PC-9 (cell line): ENCODE results near the gene KEL.

ENCODE experiments used
- EZH2 ChIP-seq: fragments of 200-600 bp; sonication (generic); IDR thresholded peaks from 2 replicates; pipeline ENCODE4 v1.8.0; 2017; ENCODE audit warnings: antibody characterized with exemption, low read depth
- TF ChIP-seq, protein P1 (sequence below): fragments of 200-600 bp; sonication (generic); conservative IDR thresholded peaks from 2 replicates; pipeline ENCODE4 v1.6.1; 2017; ENCODE audit warnings: mixed run types, antibody characterized with exemption, mild to moderate bottlenecking, moderate library complexity

DNA sequence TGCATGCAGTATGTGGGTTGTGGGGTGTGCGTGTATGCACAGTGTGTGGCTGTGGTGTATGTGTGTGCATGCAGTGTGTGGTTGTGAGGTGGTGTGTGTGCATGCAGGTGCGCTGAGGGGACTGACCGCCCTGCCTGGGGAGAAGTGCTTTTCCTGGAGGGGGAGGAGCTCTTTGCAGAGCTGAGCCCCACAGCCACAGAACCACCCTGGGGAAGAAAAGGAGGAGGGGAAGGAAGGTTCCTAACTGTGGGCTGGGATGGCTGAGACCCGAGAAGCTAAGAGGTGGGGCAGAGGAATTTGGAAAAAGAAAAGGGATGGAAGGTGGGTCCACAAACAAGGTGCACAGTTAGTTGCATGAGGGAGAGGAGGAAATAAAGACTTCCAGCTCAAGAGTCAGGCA lies 28.5 kb downstream of the KEL start, which contains the start of gene TRPV5:
- TF ChIP-seq, protein P1, sequence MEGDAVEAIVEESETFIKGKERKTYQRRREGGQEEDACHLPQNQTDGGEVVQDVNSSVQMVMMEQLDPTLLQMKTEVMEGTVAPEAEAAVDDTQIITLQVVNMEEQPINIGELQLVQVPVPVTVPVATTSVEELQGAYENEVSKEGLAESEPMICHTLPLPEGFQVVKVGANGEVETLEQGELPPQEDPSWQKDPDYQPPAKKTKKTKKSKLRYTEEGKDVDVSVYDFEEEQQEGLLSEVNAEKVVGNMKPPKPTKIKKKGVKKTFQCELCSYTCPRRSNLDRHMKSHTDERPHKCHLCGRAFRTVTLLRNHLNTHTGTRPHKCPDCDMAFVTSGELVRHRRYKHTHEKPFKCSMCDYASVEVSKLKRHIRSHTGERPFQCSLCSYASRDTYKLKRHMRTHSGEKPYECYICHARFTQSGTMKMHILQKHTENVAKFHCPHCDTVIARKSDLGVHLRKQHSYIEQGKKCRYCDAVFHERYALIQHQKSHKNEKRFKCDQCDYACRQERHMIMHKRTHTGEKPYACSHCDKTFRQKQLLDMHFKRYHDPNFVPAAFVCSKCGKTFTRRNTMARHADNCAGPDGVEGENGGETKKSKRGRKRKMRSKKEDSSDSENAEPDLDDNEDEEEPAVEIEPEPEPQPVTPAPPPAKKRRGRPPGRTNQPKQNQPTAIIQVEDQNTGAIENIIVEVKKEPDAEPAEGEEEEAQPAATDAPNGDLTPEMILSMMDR = no peak
- no peak for TF ChIP-seq EZH2
